Fibroblast of skin of back (primary cell): ENCODE results near the gene NRIP2.

Source experiments
- DNase-seq: peaks from one replicate; pipeline ENCODE4 v3.0.0-alpha.2; 2013

The NRIP2 gene

GRCh38 chr12:2804393-2805142, 30.3 kb downstream of the NRIP2 start:
- peak; percentile 65 for DNase-seq

- DNase-seq: no peak
These were observed 31.0 kb downstream of the NRIP2 start for GRCh38 chr12:2803635-2804392.

- DNase-seq: no peak
These were observed 33.6 kb downstream of the NRIP2 start for GRCh38 chr12:2801044-2801783.

- no peak for DNase-seq
These were observed 34.7 kb downstream of the NRIP2 start for GRCh38 chr12:2800046-2800570.

- no peak for DNase-seq
These were observed 37.0 kb downstream of the NRIP2 start for GRCh38 chr12:2797721-2798418.

- no peak for DNase-seq
These were observed 38.6 kb downstream of the NRIP2 start for GRCh38 chr12:2796187-2796666.

- peak; percentile 67 for DNase-seq
These were observed 39.3 kb downstream of the NRIP2 start for GRCh38 chr12:2795291-2796186.

GRCh38 chr12:2794736-2795289, 40.0 kb downstream of the NRIP2 start, which contains the start of gene FKBP4:
FKBP4 (plus strand) TSS chr12:2794970; CDS start chr12:2795140, 170 bp downstream.
- peak; percentile 82 for DNase-seq

- DNase-seq: no peak
These were observed 40.6 kb downstream of the NRIP2 start for GRCh38 chr12:2794191-2794735.

- no peak for DNase-seq
These were observed 41.3 kb downstream of the NRIP2 start for GRCh38 chr12:2793561-2793960.

GRCh38 chr12:2792671-2793500, 41.9 kb downstream of the NRIP2 start:
- no peak for DNase-seq

- DNase-seq: no peak
These were observed 43.7 kb downstream of the NRIP2 start for GRCh38 chr12:2791089-2791488.

- no peak for DNase-seq
These were observed 49.8 kb downstream of the NRIP2 start for GRCh38 chr12:2785017-2785416.

GRCh38 chr12:2783936-2784600, 50.8 kb downstream of the NRIP2 start:
- peak; percentile 40 for DNase-seq

- no peak for DNase-seq
These were observed 55.6 kb downstream of the NRIP2 start for GRCh38 chr12:2779281-2779680.

GRCh38 chr12:2776129-2776806, 58.6 kb downstream of the NRIP2 start:
- DNase-seq: no peak

GRCh38 chr12:2775431-2775830, 59.4 kb downstream of the NRIP2 start:
- DNase-seq: no peak
